GM23338 (cell line): Measurements from ENCODE around the gene GRIA3. TPM values are rescaled to one million over a fixed set of nuclear protein-coding genes. Genes with fewer than 3 reads are reported as not detected.

Experiments used
- ATAC-seq: fragments of 200-7000 bp; cut with Tn5 transposase; 3 replicates; pipeline ENCODE4 v1.9.1; 2020
- DNase-seq: peaks from one replicate; pipeline ENCODE4 v3.0.0-alpha.2; 2015; ENCODE audit warnings: low spot score
- H2AFZ ChIP-seq: fragments of 200-600 bp; sonication (generic); 2 replicates; pipeline ENCODE4 v1.8.0; 2016; ENCODE audit warnings: antibody characterized with exemption, mild to moderate bottlenecking, moderate library complexity
- H3F3A ChIP-seq: fragments of 200-600 bp; sonication (generic); replicated peaks from 2 replicates; pipeline ENCODE4 v1.8.0; 2017; ENCODE audit warnings: antibody characterized with exemption, mixed run types, low read depth
- H3K27ac ChIP-seq: fragments of 200-600 bp; sonication (generic); 2 replicates; pipeline ENCODE4 v1.6.1; 2016; ENCODE audit warnings: low read depth
- H3K27me3 ChIP-seq: fragments of 200-600 bp; sonication (generic); 2 replicates; pipeline ENCODE4 v1.8.0; 2016; ENCODE audit warnings: mild to moderate bottlenecking, mixed run types, moderate library complexity; ENCODE audit not compliant: insufficient read depth
- H3K36me3 ChIP-seq: fragments of 200-600 bp; sonication (generic); 2 replicates; pipeline ENCODE4 v1.8.0; 2016; ENCODE audit warnings: mild to moderate bottlenecking; ENCODE audit not compliant: insufficient read depth
- H3K4me1 ChIP-seq: fragments of 200-600 bp; sonication (generic); 2 replicates; pipeline ENCODE4 v1.8.0; 2016; ENCODE audit warnings: mild to moderate bottlenecking, moderate library complexity; ENCODE audit not compliant: insufficient read depth
- H3K4me2 ChIP-seq: fragments of 200-600 bp; sonication (generic); 2 replicates; pipeline ENCODE4 v1.7.1; 2017; ENCODE audit warnings: mixed run types
- H3K4me3 ChIP-seq: fragments of 200-600 bp; sonication (generic); 2 replicates; pipeline ENCODE4 v1.6.1; 2016; ENCODE audit warnings: mixed run types
- H3K79me2 ChIP-seq: fragments of 200-600 bp; sonication (generic); replicated peaks from 2 replicates; pipeline ENCODE4 v1.8.0; 2017; ENCODE audit warnings: mild to moderate bottlenecking; ENCODE audit not compliant: insufficient read depth
- H3K9me2 ChIP-seq: fragments of 200-600 bp; sonication (generic); 2 replicates; pipeline ENCODE4 v1.8.0; 2017; ENCODE audit not compliant: insufficient read depth
- H4K20me1 ChIP-seq: fragments of 200-600 bp; sonication (generic); replicated peaks from 2 replicates; pipeline ENCODE4 v1.8.0; 2017; ENCODE audit warnings: mild to moderate bottlenecking; ENCODE audit not compliant: insufficient read depth
- H3K27ac Mint-ChIP-seq: 2 replicates; pipeline ENCODE4 v1.8.0; 2020; ENCODE audit warnings: inconsistent platforms, mild to moderate bottlenecking, moderate library complexity, mixed read lengths
- H3K27me3 Mint-ChIP-seq: 3 replicates; pipeline ENCODE4 v1.8.0; 2022; ENCODE audit warnings: low read depth, mild to moderate bottlenecking, moderate library complexity, mixed read lengths, inconsistent platforms; ENCODE audit not compliant: insufficient read depth, poor library complexity
- H3K36me3 Mint-ChIP-seq: 3 replicates; pipeline ENCODE4 v1.8.0; 2021; ENCODE audit warnings: low read depth, mild to moderate bottlenecking, inconsistent platforms, moderate library complexity, mixed read lengths
- H3K4me1 Mint-ChIP-seq: 3 replicates; pipeline ENCODE4 v1.8.0; 2020; ENCODE audit warnings: mild to moderate bottlenecking, inconsistent platforms, mixed read lengths
- H3K4me3 Mint-ChIP-seq: 3 replicates; pipeline ENCODE4 v1.8.0; 2021; ENCODE audit warnings: moderate library complexity, mild to moderate bottlenecking, inconsistent platforms, mixed read lengths
- H3K9me3 Mint-ChIP-seq: 3 replicates; pipeline ENCODE4 v1.8.0; 2020; ENCODE audit warnings: moderate library complexity, mild to moderate bottlenecking, inconsistent platforms, mixed read lengths
- CREB1 ChIP-seq: fragments of 250-450 bp; sonication (Bioruptor Pico); IDR thresholded peaks from 2 replicates; pipeline ENCODE4 v1.5.0; 2020; ENCODE audit warnings: low read depth, mild to moderate bottlenecking, moderate library complexity
- EZH2 ChIP-seq: fragments of 200-600 bp; sonication (generic); IDR thresholded peaks from one replicate; pipeline ENCODE4 v1.8.0; 2017; ENCODE audit warnings: antibody characterized with exemption, mild to moderate bottlenecking, low read depth; ENCODE audit not compliant: unreplicated experiment
- EZH2phosphoT487 ChIP-seq: fragments of 200-600 bp; sonication (generic); IDR thresholded peaks from one replicate; pipeline ENCODE4 v1.8.1; 2018; ENCODE audit warnings: antibody characterized with exemption; ENCODE audit not compliant: unreplicated experiment
- JUNB ChIP-seq: IDR thresholded peaks from one replicate; pipeline ENCODE4 v1.6.1; 2016; ENCODE audit warnings: antibody characterized with exemption; ENCODE audit not compliant: unreplicated experiment
- NANOG ChIP-seq: IDR thresholded peaks from 2 replicates; pipeline ENCODE4 v1.6.1; 2016; ENCODE audit warnings: antibody characterized with exemption, borderline replicate concordance
- POLR2AphosphoS5 ChIP-seq: IDR thresholded peaks from 2 replicates; pipeline ENCODE4 v1.6.1; 2016; ENCODE audit warnings: antibody characterized with exemption, low read depth
- STAT1 ChIP-seq: IDR thresholded peaks from one replicate; pipeline ENCODE4 v1.6.1; 2016; ENCODE audit warnings: antibody characterized with exemption; ENCODE audit not compliant: unreplicated experiment
- ZNF114 ChIP-seq: fragments of 250-450 bp; sonication (Bioruptor Pico); IDR thresholded peaks from 2 replicates; pipeline ENCODE4 v1.5.0; 2020; ENCODE audit warnings: mild to moderate bottlenecking, moderate library complexity
- ZNF331 ChIP-seq: fragments of 250-450 bp; sonication (Bioruptor Pico); IDR thresholded peaks from 2 replicates; pipeline ENCODE4 v1.5.0; 2020; ENCODE audit warnings: low read depth, mild to moderate bottlenecking, moderate library complexity
- polyA plus RNA-seq: library from polyadenylated mRNA; unstranded; fragments of >200 nt; fragmentation: Nextera tagmentation; extraction: Ambion mirVana; gene quantifications from 2 replicates; pipeline ENCODE4 v1.2.1, GENCODE V29; 2016
- total RNA-seq: library from RNA; depleted of rRNA; stranded (reverse); fragments of >200 nt; shearing (Covaris generic); gene quantifications from 2 replicates; pipeline ENCODE4 v1.2.3, GENCODE V29; 2014
- TF ChIP-seq, protein P1 (sequence below), 2 experiments: fragments of 200-600 bp in 1 of 2; sonication (generic) in 1 of 2; conservative IDR thresholded peaks; 2 replicates each; pipeline versions ENCODE4 v1.5.1 to v1.6.1; 2016 to 2017; ENCODE audit warnings: antibody characterized with exemption in 2 of 2, low read depth in 2 of 2, mild to moderate bottlenecking in 2 of 2, moderate library complexity in 1 of 2
- TF ChIP-seq, protein P2 (sequence below): IDR thresholded peaks from 2 replicates; pipeline ENCODE4 v1.6.1; 2016; ENCODE audit warnings: antibody characterized with exemption
- TF ChIP-seq, protein P3 (sequence below): fragments of 250-450 bp; sonication (Bioruptor Pico); IDR thresholded peaks from 2 replicates; pipeline ENCODE4 v1.5.0; 2020; ENCODE audit warnings: mild to moderate bottlenecking, moderate library complexity

GRIA3 gene
- total and polyA plus RNA-seq, 2 experiments from 2014 or later, result 2.7 to 5.6 TPM

- TF ChIP-seq POLR2AphosphoS5 (no peak), NANOG (no peak), EZH2 (no peak), CREB1 (CRISPR knock-in tag) (no peak), ZNF114 (no peak), STAT1 (no peak)
- TF ChIP-seq, protein P1, sequence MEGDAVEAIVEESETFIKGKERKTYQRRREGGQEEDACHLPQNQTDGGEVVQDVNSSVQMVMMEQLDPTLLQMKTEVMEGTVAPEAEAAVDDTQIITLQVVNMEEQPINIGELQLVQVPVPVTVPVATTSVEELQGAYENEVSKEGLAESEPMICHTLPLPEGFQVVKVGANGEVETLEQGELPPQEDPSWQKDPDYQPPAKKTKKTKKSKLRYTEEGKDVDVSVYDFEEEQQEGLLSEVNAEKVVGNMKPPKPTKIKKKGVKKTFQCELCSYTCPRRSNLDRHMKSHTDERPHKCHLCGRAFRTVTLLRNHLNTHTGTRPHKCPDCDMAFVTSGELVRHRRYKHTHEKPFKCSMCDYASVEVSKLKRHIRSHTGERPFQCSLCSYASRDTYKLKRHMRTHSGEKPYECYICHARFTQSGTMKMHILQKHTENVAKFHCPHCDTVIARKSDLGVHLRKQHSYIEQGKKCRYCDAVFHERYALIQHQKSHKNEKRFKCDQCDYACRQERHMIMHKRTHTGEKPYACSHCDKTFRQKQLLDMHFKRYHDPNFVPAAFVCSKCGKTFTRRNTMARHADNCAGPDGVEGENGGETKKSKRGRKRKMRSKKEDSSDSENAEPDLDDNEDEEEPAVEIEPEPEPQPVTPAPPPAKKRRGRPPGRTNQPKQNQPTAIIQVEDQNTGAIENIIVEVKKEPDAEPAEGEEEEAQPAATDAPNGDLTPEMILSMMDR (conservative IDR thresholded peaks at IDR 0.05; ENCODE audit: low read depth in 2 of 2), result no peak
- TF ChIP-seq, protein P2, sequence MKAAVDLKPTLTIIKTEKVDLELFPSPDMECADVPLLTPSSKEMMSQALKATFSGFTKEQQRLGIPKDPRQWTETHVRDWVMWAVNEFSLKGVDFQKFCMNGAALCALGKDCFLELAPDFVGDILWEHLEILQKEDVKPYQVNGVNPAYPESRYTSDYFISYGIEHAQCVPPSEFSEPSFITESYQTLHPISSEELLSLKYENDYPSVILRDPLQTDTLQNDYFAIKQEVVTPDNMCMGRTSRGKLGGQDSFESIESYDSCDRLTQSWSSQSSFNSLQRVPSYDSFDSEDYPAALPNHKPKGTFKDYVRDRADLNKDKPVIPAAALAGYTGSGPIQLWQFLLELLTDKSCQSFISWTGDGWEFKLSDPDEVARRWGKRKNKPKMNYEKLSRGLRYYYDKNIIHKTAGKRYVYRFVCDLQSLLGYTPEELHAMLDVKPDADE, result no peak
Observed at GRCh38 chrX:123263270-123263669, 79.2 kb downstream of the GRIA3 start (continued).

- Histone ChIP-seq H3K27me3 (no peaks in the 10 kb centered on the region), H3K4me2 (peak overlapping the region; percentile 38; the same call in 1 of the 2 replicates), H3K79me2 (no peaks in the 10 kb centered on the region), H3K9me2 (no peaks in the 10 kb centered on the region), H4K20me1 (no peaks in the 10 kb centered on the region), H3K4me1 (peaks cover 7% of the 10 kb centered on the region; the same call in 1 of the 2 replicates), H3F3A (no peaks in the 10 kb centered on the region), H3K36me3 (no peaks in the 10 kb centered on the region), H3K27ac (no peak overlapping the region), H3K4me3 (no peak overlapping the region), H2AFZ (no peak overlapping the region)
- no peak overlapping the region for H3K27ac Mint-ChIP-seq
- DNase-seq (no peak), ATAC-seq (no peak)
- H3K27me3 Mint-ChIP-seq, result peaks cover 6% of the 10 kb centered on the region
- no peak overlapping the region for H3K4me3 Mint-ChIP-seq
- peaks cover 26% of the 10 kb centered on the region; the same call in 2 of the 3 replicates for H3K4me1 Mint-ChIP-seq
- H3K9me3 Mint-ChIP-seq, result no peaks in the 10 kb centered on the region
- no peaks in the 10 kb centered on the region for H3K36me3 Mint-ChIP-seq
- TF ChIP-seq ZNF331 (no peak), ZNF114 (no peak), POLR2AphosphoS5 (no peak), CREB1 (CRISPR knock-in tag) (no peak), JUNB (no peak), STAT1 (no peak), EZH2phosphoT487 (no peak)
- TF ChIP-seq, protein P3, sequence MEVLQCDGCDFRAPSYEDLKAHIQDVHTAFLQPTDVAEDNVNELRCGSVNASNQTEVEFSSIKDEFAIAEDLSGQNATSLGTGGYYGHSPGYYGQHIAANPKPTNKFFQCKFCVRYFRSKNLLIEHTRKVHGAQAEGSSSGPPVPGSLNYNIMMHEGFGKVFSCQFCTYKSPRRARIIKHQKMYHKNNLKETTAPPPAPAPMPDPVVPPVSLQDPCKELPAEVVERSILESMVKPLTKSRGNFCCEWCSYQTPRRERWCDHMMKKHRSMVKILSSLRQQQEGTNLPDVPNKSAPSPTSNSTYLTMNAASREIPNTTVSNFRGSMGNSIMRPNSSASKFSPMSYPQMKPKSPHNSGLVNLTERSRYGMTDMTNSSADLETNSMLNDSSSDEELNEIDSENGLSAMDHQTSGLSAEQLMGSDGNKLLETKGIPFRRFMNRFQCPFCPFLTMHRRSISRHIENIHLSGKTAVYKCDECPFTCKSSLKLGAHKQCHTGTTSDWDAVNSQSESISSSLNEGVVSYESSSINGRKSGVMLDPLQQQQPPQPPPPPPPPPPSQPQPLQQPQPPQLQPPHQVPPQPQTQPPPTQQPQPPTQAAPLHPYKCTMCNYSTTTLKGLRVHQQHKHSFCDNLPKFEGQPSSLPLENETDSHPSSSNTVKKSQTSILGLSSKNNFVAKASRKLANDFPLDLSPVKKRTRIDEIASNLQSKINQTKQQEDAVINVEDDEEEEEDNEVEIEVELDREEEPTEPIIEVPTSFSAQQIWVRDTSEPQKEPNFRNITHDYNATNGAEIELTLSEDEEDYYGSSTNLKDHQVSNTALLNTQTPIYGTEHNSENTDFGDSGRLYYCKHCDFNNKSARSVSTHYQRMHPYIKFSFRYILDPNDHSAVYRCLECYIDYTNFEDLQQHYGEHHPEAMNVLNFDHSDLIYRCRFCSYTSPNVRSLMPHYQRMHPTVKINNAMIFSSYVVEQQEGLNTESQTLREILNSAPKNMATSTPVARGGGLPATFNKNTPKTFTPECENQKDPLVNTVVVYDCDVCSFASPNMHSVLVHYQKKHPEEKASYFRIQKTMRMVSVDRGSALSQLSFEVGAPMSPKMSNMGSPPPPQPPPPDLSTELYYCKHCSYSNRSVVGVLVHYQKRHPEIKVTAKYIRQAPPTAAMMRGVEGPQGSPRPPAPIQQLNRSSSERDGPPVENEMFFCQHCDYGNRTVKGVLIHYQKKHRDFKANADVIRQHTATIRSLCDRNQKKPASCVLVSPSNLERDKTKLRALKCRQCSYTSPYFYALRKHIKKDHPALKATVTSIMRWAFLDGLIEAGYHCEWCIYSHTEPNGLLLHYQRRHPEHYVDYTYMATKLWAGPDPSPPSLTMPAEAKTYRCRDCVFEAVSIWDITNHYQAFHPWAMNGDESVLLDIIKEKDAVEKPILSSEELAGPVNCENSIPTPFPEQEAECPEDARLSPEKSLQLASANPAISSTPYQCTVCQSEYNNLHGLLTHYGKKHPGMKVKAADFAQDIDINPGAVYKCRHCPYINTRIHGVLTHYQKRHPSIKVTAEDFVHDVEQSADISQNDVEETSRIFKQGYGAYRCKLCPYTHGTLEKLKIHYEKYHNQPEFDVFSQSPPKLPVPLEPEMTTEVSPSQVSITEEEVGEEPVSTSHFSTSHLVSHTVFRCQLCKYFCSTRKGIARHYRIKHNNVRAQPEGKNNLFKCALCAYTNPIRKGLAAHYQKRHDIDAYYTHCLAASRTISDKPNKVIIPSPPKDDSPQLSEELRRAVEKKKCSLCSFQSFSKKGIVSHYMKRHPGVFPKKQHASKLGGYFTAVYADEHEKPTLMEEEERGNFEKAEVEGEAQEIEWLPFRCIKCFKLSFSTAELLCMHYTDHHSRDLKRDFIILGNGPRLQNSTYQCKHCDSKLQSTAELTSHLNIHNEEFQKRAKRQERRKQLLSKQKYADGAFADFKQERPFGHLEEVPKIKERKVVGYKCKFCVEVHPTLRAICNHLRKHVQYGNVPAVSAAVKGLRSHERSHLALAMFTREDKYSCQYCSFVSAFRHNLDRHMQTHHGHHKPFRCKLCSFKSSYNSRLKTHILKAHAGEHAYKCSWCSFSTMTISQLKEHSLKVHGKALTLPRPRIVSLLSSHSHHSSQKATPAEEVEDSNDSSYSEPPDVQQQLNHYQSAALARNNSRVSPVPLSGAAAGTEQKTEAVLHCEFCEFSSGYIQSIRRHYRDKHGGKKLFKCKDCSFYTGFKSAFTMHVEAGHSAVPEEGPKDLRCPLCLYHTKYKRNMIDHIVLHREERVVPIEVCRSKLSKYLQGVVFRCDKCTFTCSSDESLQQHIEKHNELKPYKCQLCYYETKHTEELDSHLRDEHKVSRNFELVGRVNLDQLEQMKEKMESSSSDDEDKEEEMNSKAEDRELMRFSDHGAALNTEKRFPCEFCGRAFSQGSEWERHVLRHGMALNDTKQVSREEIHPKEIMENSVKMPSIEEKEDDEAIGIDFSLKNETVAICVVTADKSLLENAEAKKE, result no peak
- TF ChIP-seq, protein P2, result no peak
- TF ChIP-seq, protein P1 (conservative IDR thresholded peaks at IDR 0.05; ENCODE audit: low read depth in 2 of 2), result no peak
Observed at GRCh38 chrX:123263747-123264146, 79.7 kb downstream of the GRIA3 start.
